ENCODE data around the gene ANK2. TPM values are rescaled to one million over a fixed set of nuclear protein-coding genes. Genes with fewer than 3 reads are reported as not detected.

ANK2 gene
- total RNA-seq, 2 experiments from 2014 or later, result 0.36 TPM; not detected in 1

GRCh38 chr4:113433116-113433515 lies 383.7 kb downstream of the ANK2 start:
- Mint-ChIP-seq H3K4me1 (ENCODE audit: low read depth) (peaks cover 10% of the 10 kb centered on the region), H3K27me3 (peaks cover 6% of the 10 kb centered on the region), H3K36me3 (ENCODE audit: low read depth) (no peaks in the 10 kb centered on the region), H3K27ac (no peak overlapping the region), H3K4me3 (no peak overlapping the region), H3K9me3 (no peaks in the 10 kb centered on the region)
- no peaks in the 10 kb centered on the region for H3K27me3 ChIP-seq (ENCODE audit: control insufficient read depth in 1 of 2, insufficient read depth in 2 of 2, low read length in 2 of 2)
- no peaks in the 10 kb centered on the region for H3K4me1 ChIP-seq (ENCODE audit: insufficient read depth, low read length)
- ATAC-seq (ENCODE audit: poor library complexity) (no peak), DNase-seq (no peak)
- intact Hi-C loops (cut with DNase I, micrococcal nuclease), result no loop called here
- ChIA-PET CTCF (no interaction called here), POLR2A (no interaction called here)
- TF ChIP-seq, protein P1, sequence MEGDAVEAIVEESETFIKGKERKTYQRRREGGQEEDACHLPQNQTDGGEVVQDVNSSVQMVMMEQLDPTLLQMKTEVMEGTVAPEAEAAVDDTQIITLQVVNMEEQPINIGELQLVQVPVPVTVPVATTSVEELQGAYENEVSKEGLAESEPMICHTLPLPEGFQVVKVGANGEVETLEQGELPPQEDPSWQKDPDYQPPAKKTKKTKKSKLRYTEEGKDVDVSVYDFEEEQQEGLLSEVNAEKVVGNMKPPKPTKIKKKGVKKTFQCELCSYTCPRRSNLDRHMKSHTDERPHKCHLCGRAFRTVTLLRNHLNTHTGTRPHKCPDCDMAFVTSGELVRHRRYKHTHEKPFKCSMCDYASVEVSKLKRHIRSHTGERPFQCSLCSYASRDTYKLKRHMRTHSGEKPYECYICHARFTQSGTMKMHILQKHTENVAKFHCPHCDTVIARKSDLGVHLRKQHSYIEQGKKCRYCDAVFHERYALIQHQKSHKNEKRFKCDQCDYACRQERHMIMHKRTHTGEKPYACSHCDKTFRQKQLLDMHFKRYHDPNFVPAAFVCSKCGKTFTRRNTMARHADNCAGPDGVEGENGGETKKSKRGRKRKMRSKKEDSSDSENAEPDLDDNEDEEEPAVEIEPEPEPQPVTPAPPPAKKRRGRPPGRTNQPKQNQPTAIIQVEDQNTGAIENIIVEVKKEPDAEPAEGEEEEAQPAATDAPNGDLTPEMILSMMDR (IDR thresholded peaks at IDR 0.05), result no peak
- H3K9me3 ChIP-seq (ENCODE audit: control insufficient read depth in 1 of 2, insufficient read depth in 1 of 2, low read length in 2 of 2), result no peaks in the 10 kb centered on the region
- H3K36me3 ChIP-seq (ENCODE audit: insufficient read depth, low read length), result no peaks in the 10 kb centered on the region
- no peak overlapping the region for H3K27ac ChIP-seq (ENCODE audit: low read depth in 1 of 2, low read length in 2 of 2)
- no peak overlapping the region for H3K4me3 ChIP-seq (ENCODE audit: low read length)

Small RNA genes within 50 kb of the gene (microRNA-seq; reads per million reads assigned to microRNA genes)
- gene MIR1243 (ENCODE audit: borderline microRNAs expressed, borderline replicate concordance) (not detected), gene MIR8082 (ENCODE audit: borderline microRNAs expressed, borderline replicate concordance) (not detected)

Data from CD4-positive, alpha-beta T cell (primary cell).